ENCODE measurements around the gene COX4I1.

DNA sequence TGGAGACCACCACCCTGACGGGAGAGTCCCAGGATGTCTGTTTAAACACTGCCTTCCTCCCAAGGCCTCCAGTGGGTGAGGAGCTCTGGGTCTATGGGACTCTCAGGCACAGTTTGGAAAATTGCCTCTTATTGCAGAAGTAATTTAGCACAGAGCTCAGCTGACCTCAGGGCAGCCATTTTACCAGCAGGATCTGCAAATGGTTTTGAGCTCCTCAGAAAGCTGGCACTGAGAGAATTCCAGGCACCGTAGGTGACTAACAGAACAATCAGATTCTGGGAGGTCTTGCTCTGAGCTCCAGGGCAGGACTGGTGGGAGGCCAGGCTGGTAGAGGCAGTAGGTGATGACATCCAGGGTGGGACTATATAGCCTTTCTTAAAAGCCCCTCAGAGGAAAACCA is 31.3 kb upstream of the COX4I1 start:
- TF ChIP-seq, protein P1, sequence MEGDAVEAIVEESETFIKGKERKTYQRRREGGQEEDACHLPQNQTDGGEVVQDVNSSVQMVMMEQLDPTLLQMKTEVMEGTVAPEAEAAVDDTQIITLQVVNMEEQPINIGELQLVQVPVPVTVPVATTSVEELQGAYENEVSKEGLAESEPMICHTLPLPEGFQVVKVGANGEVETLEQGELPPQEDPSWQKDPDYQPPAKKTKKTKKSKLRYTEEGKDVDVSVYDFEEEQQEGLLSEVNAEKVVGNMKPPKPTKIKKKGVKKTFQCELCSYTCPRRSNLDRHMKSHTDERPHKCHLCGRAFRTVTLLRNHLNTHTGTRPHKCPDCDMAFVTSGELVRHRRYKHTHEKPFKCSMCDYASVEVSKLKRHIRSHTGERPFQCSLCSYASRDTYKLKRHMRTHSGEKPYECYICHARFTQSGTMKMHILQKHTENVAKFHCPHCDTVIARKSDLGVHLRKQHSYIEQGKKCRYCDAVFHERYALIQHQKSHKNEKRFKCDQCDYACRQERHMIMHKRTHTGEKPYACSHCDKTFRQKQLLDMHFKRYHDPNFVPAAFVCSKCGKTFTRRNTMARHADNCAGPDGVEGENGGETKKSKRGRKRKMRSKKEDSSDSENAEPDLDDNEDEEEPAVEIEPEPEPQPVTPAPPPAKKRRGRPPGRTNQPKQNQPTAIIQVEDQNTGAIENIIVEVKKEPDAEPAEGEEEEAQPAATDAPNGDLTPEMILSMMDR (IDR thresholded peaks at IDR 0.05) = no peak
- no peak for TF ChIP-seq POLR2A (IDR thresholded peaks at IDR 0.05)
- TF ChIP-seq POLR2AphosphoS5 (IDR thresholded peaks at IDR 0.05) = no peak
